KMS-11 (cell line): ENCODE results near the gene KCTD6.

ENCODE experiments used
- H2AFZ ChIP-seq: fragments of 200-600 bp; sonication (generic); 2 replicates; pipeline ENCODE4 v1.6.1; 2016; ENCODE audit warnings: antibody characterized with exemption, mixed run types, low read depth
- H3K27ac ChIP-seq: fragments of 200-600 bp; sonication (generic); 2 replicates; pipeline ENCODE4 v1.6.1; 2016; ENCODE audit warnings: mild to moderate bottlenecking, mixed run types
- H3K27me3 ChIP-seq: fragments of 200-600 bp; sonication (generic); 2 replicates; pipeline ENCODE4 v1.6.1; 2017; ENCODE audit warnings: mild to moderate bottlenecking, low read depth, mixed run types, moderate library complexity; ENCODE audit not compliant: insufficient read depth
- H3K36me3 ChIP-seq: fragments of 200-600 bp; sonication (generic); 2 replicates; pipeline ENCODE4 v1.6.1; 2017; ENCODE audit warnings: mild to moderate bottlenecking, mixed run types; ENCODE audit not compliant: insufficient read depth
- H3K4me1 ChIP-seq: fragments of 200-600 bp; sonication (generic); 2 replicates; pipeline ENCODE4 v1.6.1; 2016; ENCODE audit warnings: mild to moderate bottlenecking, low read depth, mixed run types; ENCODE audit not compliant: poor library complexity, severe bottlenecking
- H3K4me2 ChIP-seq: fragments of 200-600 bp; sonication (generic); 2 replicates; pipeline ENCODE4 v1.7.0; 2016; ENCODE audit warnings: mild to moderate bottlenecking, mixed run types
- H3K4me3 ChIP-seq: fragments of 200-600 bp; sonication (generic); IDR thresholded peaks from 2 replicates; pipeline ENCODE4 v1.6.1; 2017; ENCODE audit warnings: low read depth, low read length, mixed read lengths; ENCODE audit not compliant: insufficient read depth
- H3K79me2 ChIP-seq: fragments of 200-600 bp; sonication (generic); 2 replicates; pipeline ENCODE4 v1.6.1; 2016; ENCODE audit warnings: low read depth, mixed run types; ENCODE audit not compliant: insufficient read depth
- H3K9ac ChIP-seq: fragments of 200-600 bp; sonication (generic); 2 replicates; pipeline ENCODE4 v1.6.1; 2016; ENCODE audit warnings: mild to moderate bottlenecking, mixed run types
- H4K20me1 ChIP-seq: fragments of 200-600 bp; sonication (generic); 2 replicates; pipeline ENCODE4 v1.6.1; 2016; ENCODE audit warnings: mild to moderate bottlenecking, mixed run types; ENCODE audit not compliant: insufficient read depth
- TF ChIP-seq, protein P1 (sequence below): fragments of 200-600 bp; sonication (generic); conservative IDR thresholded peaks from 2 replicates; pipeline ENCODE4 v1.6.1; 2017; ENCODE audit warnings: low read depth, mild to moderate bottlenecking, antibody characterized with exemption, low read length, moderate library complexity, mixed read lengths

The KCTD6 gene

DNA sequence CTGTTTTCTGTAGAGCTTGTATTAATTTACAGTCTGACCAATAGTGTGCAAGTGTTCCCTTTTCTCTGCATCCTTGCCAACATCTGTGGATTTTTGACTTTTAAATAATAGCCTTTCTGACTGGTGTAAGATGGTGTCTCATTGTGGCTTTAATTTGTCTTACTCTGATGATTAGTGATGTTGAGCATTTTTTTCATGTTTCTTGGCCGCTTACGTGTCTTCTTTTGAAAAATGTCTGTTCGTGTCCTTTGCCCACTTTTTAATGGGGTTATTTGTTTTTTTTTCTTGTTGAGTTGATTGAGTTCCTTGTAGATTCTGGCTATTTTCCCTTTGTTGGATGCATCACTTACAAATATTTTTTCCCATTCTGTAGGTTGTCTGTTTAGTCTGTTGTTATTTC lies 52.6 kb downstream of the KCTD6 start:
- Histone ChIP-seq H3K9ac (no peak overlapping the region), H3K4me3 (no peak overlapping the region), H4K20me1 (no peaks in the 10 kb centered on the region), H3K4me2 (no peak overlapping the region), H3K27ac (no peak overlapping the region), H2AFZ (no peak overlapping the region), H3K4me1 (no peaks in the 10 kb centered on the region), H3K36me3 (no peaks in the 10 kb centered on the region), H3K79me2 (no peaks in the 10 kb centered on the region), H3K27me3 (no peaks in the 10 kb centered on the region)
- TF ChIP-seq, protein P1, sequence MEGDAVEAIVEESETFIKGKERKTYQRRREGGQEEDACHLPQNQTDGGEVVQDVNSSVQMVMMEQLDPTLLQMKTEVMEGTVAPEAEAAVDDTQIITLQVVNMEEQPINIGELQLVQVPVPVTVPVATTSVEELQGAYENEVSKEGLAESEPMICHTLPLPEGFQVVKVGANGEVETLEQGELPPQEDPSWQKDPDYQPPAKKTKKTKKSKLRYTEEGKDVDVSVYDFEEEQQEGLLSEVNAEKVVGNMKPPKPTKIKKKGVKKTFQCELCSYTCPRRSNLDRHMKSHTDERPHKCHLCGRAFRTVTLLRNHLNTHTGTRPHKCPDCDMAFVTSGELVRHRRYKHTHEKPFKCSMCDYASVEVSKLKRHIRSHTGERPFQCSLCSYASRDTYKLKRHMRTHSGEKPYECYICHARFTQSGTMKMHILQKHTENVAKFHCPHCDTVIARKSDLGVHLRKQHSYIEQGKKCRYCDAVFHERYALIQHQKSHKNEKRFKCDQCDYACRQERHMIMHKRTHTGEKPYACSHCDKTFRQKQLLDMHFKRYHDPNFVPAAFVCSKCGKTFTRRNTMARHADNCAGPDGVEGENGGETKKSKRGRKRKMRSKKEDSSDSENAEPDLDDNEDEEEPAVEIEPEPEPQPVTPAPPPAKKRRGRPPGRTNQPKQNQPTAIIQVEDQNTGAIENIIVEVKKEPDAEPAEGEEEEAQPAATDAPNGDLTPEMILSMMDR: no peak

DNA sequence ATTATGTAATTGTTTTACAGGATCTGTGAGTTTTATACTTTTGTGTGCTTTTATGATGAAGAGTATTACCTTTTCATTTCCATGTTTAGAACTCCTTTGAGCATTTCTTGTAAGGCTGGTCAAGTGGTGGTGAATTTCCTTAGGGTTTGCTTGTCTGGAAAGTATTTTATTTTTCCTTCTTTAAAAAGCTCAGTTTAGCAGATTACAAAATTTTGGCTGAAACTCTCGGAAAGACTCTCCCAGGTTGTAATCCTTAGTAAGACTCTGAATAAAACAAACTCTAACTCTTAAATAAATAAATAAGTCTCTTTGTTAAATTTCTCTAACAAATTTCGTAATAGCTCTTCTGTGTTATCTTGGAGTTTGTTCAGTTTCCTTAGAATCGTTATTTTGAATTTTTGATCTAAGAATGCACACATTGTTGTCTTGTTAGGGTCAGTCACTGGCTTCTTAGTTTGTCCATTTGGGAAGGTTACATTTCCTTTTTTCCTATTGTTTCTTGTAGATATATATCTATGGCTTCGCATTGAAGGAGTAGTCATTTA lies 59.8 kb downstream of the KCTD6 start:
- Histone ChIP-seq H3K27ac (no peak overlapping the region), H2AFZ (no peak overlapping the region), H3K27me3 (no peaks in the 10 kb centered on the region), H3K79me2 (no peaks in the 10 kb centered on the region), H4K20me1 (no peaks in the 10 kb centered on the region), H3K36me3 (no peaks in the 10 kb centered on the region), H3K4me1 (no peaks in the 10 kb centered on the region), H3K4me3 (no peak overlapping the region), H3K4me2 (no peak overlapping the region), H3K9ac (no peak overlapping the region)
- TF ChIP-seq, protein P1: no peak
